Measurements from ENCODE around the gene RTN1. TPM values are rescaled to one million over a fixed set of nuclear protein-coding genes. Genes with fewer than 3 reads are reported as not detected.

RTN1 gene
- total RNA-seq, 4 donors from 2014 or later: 3.0 to 7.5 (median 3.9) TPM

- no peaks in the 10 kb centered on the region for H3K9me3 ChIP-seq
- H3K27me3 ChIP-seq: no peaks in the 10 kb centered on the region
- H3K27ac ChIP-seq: no peak overlapping the region
- no peak for DNase-seq (ENCODE audit: low spot score in 2 of 2)
- TF ChIP-seq POLR2AphosphoS5 (IDR thresholded peaks at IDR 0.05) (no peak), POLR2A (IDR thresholded peaks at IDR 0.05) (no peak), EP300 (IDR thresholded peaks at IDR 0.05) (no peak)
- no peaks in the 10 kb centered on the region for H3K4me1 ChIP-seq
- no peaks in the 10 kb centered on the region for H3K36me3 ChIP-seq
- no peak overlapping the region for H3K4me3 ChIP-seq
Measured at GRCh38 chr14:59570122-59570521, 300.5 kb downstream of the RTN1 start.

GRCh38 chr14:59566725-59567124 is 303.9 kb downstream of the RTN1 start:
- TF ChIP-seq POLR2A (IDR thresholded peaks at IDR 0.05): no peak
- TF ChIP-seq, protein P1, sequence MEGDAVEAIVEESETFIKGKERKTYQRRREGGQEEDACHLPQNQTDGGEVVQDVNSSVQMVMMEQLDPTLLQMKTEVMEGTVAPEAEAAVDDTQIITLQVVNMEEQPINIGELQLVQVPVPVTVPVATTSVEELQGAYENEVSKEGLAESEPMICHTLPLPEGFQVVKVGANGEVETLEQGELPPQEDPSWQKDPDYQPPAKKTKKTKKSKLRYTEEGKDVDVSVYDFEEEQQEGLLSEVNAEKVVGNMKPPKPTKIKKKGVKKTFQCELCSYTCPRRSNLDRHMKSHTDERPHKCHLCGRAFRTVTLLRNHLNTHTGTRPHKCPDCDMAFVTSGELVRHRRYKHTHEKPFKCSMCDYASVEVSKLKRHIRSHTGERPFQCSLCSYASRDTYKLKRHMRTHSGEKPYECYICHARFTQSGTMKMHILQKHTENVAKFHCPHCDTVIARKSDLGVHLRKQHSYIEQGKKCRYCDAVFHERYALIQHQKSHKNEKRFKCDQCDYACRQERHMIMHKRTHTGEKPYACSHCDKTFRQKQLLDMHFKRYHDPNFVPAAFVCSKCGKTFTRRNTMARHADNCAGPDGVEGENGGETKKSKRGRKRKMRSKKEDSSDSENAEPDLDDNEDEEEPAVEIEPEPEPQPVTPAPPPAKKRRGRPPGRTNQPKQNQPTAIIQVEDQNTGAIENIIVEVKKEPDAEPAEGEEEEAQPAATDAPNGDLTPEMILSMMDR (IDR thresholded peaks at IDR 0.05): no peak
- no peak for TF ChIP-seq EP300 (IDR thresholded peaks at IDR 0.05)
- no peak for TF ChIP-seq POLR2AphosphoS5 (IDR thresholded peaks at IDR 0.05)
- no peaks in the 10 kb centered on the region for H3K36me3 ChIP-seq
- H3K27ac ChIP-seq: no peak overlapping the region
- H3K9me3 ChIP-seq: no peaks in the 10 kb centered on the region
- H3K27me3 ChIP-seq: no peaks in the 10 kb centered on the region
- DNase-seq (ENCODE audit: low spot score in 2 of 2): no peak
- 75% methylated on average over 3 of the region's 3 CpGs for WGBS
- H3K4me3 ChIP-seq: no peak overlapping the region
- no peaks in the 10 kb centered on the region for H3K4me1 ChIP-seq

GRCh38 chr14:59566296-59566695 is 304.3 kb downstream of the RTN1 start:
- TF ChIP-seq EP300 (IDR thresholded peaks at IDR 0.05) (no peak), POLR2AphosphoS5 (IDR thresholded peaks at IDR 0.05) (no peak), POLR2A (IDR thresholded peaks at IDR 0.05) (no peak)
- TF ChIP-seq, protein P1 (IDR thresholded peaks at IDR 0.05): no peak
- 48% methylated on average over 1 of the region's 1 CpG for WGBS
- no peak overlapping the region for H3K27ac ChIP-seq

GRCh38 chr14:59565087-59565486 is 305.5 kb downstream of the RTN1 start:
- no peaks in the 10 kb centered on the region for H3K27me3 ChIP-seq
- no peaks in the 10 kb centered on the region for H3K36me3 ChIP-seq
- H3K9me3 ChIP-seq: no peaks in the 10 kb centered on the region
- DNase-seq (ENCODE audit: low spot score in 2 of 2): no peak
- no peak overlapping the region for H3K4me3 ChIP-seq
- TF ChIP-seq POLR2A (IDR thresholded peaks at IDR 0.05) (no peak), POLR2AphosphoS5 (IDR thresholded peaks at IDR 0.05) (no peak), EP300 (IDR thresholded peaks at IDR 0.05) (no peak)
- TF ChIP-seq, protein P1 (IDR thresholded peaks at IDR 0.05): no peak
- WGBS: 70% methylated on average over 1 of the region's 1 CpG
- no peak overlapping the region for H3K27ac ChIP-seq
- no peaks in the 10 kb centered on the region for H3K4me1 ChIP-seq

More at GRCh38 chr14:59566296-59566695, 304.3 kb downstream of the RTN1 start:
- Histone ChIP-seq H3K4me3 (no peak overlapping the region), H3K36me3 (no peaks in the 10 kb centered on the region), H3K9me3 (no peaks in the 10 kb centered on the region), H3K4me1 (no peaks in the 10 kb centered on the region), H3K27me3 (no peaks in the 10 kb centered on the region)
- DNase-seq (ENCODE audit: low spot score in 2 of 2): no peak

- TF ChIP-seq, protein P1 (IDR thresholded peaks at IDR 0.05): no peak
- TF ChIP-seq EP300 (IDR thresholded peaks at IDR 0.05) (no peak), POLR2A (IDR thresholded peaks at IDR 0.05) (no peak), POLR2AphosphoS5 (IDR thresholded peaks at IDR 0.05) (no peak)
- no peaks in the 10 kb centered on the region for H3K4me1 ChIP-seq
- no peak overlapping the region for H3K4me3 ChIP-seq
- no peaks in the 10 kb centered on the region for H3K9me3 ChIP-seq
- 51% methylated on average over 2 of the region's 2 CpGs for WGBS
- no peak overlapping the region for H3K27ac ChIP-seq
- H3K27me3 ChIP-seq: no peaks in the 10 kb centered on the region
- no peaks in the 10 kb centered on the region for H3K36me3 ChIP-seq
- DNase-seq (ENCODE audit: low spot score in 2 of 2): no peak
Measured at GRCh38 chr14:59564366-59564765, 306.2 kb downstream of the RTN1 start.

DNA sequence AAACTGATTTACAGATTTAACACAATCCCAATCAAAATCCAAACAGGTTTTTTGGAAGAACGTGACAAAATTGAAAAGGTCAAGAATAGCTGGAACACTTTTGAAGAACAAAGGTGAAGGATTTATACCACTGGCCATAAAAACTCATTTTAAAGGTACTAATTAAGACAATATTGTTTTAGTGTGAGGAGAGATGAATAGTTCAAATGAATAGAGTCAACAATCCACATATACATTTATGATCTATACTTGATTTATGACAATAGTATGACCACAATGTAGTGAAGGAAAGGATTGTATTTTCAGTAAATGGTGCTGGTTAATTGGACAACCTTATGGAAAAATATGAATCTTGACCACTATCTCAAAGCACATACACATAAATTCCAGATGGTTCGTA is 323.3 kb downstream of the RTN1 start:
- H3K9me3 ChIP-seq: no peaks in the 10 kb centered on the region
- H3K36me3 ChIP-seq: no peaks in the 10 kb centered on the region
- no peaks in the 10 kb centered on the region for H3K4me1 ChIP-seq
- no peak for TF ChIP-seq POLR2AphosphoS5 (IDR thresholded peaks at IDR 0.05)
- TF ChIP-seq, protein P1 (IDR thresholded peaks at IDR 0.05): no peak
- no peak for TF ChIP-seq POLR2A (IDR thresholded peaks at IDR 0.05)
- no peak for DNase-seq (ENCODE audit: low spot score in 2 of 2)
- WGBS: 74% methylated on average over 2 of the region's 2 CpGs
- H3K27me3 ChIP-seq: no peaks in the 10 kb centered on the region
- no peak overlapping the region for H3K27ac ChIP-seq
- H3K4me3 ChIP-seq: no peak overlapping the region

All from suprapubic skin (tissue), 4 donors.